ENCODE measurements around the gene TMEM259.

The TMEM259 gene

DNA sequence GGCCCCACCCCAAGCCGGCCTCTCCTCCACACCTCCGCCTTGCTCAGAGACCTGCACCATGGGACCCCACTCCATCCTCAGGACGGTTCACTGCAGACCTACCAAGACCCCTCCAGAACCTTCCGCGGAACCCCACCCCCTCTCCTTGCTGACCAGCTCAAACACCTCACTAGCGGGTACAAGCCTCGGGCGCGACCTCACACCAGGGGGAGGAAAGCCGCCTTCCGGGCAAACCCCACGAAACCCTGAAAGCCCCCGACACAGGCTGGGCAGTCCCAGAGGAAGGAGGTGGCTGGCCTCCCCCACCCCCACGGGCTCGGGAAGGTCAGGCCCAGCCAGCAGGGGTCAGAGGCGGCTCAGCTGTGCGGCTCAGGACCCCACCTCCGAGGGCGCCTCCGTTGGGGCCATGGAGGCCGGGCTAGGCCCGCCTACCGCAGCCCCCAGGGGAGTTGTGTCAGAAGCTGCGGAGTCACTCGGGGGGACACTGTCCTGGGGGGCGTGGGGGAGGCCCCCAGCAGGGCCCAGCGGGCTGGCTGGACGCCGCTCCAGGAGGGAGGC, 10.9 kb downstream of the TMEM259 start:
- no peak for TF ChIP-seq CTCF (IDR thresholded peaks at IDR 0.05)
- Histone ChIP-seq H3K27ac (no peak overlapping the region), H3K36me3 (peaks cover 60% of the 10 kb centered on the region), H3K4me1 (ENCODE audit: control insufficient read depth in 1 of 2, insufficient read depth in 1 of 2, low read depth in 1 of 2, low read length in 1 of 2) (no peaks in the 10 kb centered on the region), H3K27me3 (no peaks in the 10 kb centered on the region), H3K9me3 (no peaks in the 10 kb centered on the region), H3K4me3 (ENCODE audit: low read depth in 1 of 2, low read length in 1 of 2) (no peak overlapping the region)

DNA sequence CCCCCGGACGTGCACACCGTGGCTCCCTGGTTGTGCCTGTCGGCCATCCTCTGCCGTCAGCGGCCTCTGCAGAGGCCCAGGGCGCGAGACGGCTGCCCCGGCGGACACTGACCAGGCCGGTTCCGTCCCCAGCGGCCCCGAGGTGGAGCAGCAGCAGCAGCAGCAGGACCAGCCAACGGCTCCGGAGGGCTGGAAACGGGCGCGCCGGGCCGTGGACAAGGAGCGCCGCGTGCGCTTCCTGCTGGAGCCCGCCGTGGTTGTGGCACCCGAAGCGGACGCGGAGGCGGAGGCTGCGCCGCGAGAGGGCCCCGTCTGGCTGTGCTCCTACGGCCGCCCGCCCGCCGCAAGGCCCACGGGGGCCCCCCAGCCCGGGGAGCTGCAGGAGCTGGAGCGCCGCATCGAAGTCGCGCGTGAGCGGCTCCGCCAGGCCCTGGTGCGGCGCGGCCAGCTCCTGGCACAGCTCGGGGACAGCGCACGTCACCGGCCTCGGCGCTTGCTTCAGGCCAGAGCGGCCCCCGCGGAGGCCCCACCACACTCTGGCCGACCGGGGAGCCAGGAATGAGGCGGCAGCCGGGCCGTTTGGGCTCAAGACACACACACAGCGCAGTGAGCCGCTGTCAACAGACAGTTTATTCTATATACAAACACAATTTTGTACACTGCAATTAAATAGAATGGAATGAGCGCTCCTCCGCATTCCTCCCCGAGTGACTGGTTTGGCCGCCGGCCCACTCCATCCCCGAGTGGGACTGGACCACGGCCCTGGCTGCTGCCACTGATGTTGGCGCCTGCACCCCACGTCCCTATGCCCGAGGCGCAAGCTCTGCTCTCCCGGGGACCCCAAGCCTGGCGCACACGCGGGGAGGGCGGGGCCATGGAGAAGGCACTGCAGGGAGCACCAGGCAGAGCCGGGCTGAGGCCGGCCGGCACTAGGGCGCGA, 11.6 kb downstream of the TMEM259 start:
- Histone ChIP-seq H3K27me3 (peaks cover 3% of the 10 kb centered on the region), H3K9me3 (no peaks in the 10 kb centered on the region), H3K36me3 (peaks cover 59% of the 10 kb centered on the region), H3K4me1 (ENCODE audit: control insufficient read depth in 1 of 2, insufficient read depth in 1 of 2, low read depth in 1 of 2, low read length in 1 of 2) (no peaks in the 10 kb centered on the region), H3K27ac (no peak overlapping the region), H3K4me3 (ENCODE audit: low read depth in 1 of 2, low read length in 1 of 2) (no peak overlapping the region)
- TF ChIP-seq CTCF (IDR thresholded peaks at IDR 0.05) = no peak

DNA sequence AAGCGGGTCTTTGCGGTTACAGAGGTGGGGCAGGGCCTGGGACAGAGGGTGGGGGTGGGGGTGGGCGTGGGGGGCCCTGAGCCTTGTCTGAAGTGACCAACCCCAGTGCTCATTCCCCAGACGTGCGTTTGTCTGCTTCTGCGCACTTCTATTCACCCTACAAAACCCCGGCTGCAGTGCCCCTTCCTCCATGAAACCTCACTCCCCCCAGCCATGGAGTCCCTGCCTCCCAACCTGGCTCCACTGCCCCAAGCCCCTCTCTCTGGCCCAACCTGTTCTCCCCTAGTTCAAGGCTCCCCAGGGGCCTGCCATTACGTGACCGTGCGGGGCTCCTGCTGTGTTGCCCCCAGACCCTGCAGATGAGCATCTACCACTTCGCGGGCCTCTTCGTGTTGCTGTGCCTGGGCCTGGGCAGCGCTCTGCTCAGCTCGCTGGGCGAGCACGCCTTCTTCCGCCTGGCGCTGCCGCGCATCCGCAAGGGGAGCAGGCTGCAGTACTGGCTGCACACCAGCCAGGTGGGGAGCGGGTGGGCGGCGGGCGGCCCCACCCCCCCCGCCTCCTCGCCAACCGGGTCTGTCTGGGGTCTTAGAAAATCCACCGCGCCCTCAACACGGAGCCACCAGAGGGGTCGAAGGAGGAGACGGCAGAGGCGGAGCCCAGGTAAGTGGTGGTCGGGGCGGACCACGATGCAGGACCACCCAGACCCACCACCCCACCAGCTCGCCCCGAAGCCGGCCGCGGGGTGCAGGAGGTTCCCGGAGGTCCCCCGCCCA, 12.5 kb downstream of the TMEM259 start:
- H3K27me3 ChIP-seq = peaks cover 11% of the 10 kb centered on the region
- H3K4me3 ChIP-seq (ENCODE audit: low read depth in 1 of 2, low read length in 1 of 2) = no peak overlapping the region
- H3K27ac ChIP-seq = no peak overlapping the region
- peaks cover 51% of the 10 kb centered on the region for H3K36me3 ChIP-seq
- no peaks in the 10 kb centered on the region for H3K9me3 ChIP-seq
- H3K4me1 ChIP-seq (ENCODE audit: control insufficient read depth in 1 of 2, insufficient read depth in 1 of 2, low read depth in 1 of 2, low read length in 1 of 2) = no peaks in the 10 kb centered on the region
- no peak for TF ChIP-seq CTCF (IDR thresholded peaks at IDR 0.05)

- H3K36me3 ChIP-seq = peaks cover 43% of the 10 kb centered on the region
- H3K4me1 ChIP-seq (ENCODE audit: control insufficient read depth in 1 of 2, insufficient read depth in 1 of 2, low read depth in 1 of 2, low read length in 1 of 2) = no peaks in the 10 kb centered on the region
- no peak overlapping the region for H3K27ac ChIP-seq
- no peak for TF ChIP-seq CTCF (IDR thresholded peaks at IDR 0.05)
- peaks cover 20% of the 10 kb centered on the region for H3K27me3 ChIP-seq
- H3K4me3 ChIP-seq (ENCODE audit: low read depth in 1 of 2, low read length in 1 of 2) = no peak overlapping the region
- H3K9me3 ChIP-seq = no peaks in the 10 kb centered on the region
Observed at GRCh38 chr19:1007399-1008251, 13.3 kb downstream of the TMEM259 start.
